ENCODE data around the gene SPATS2. TPM values are rescaled to one million over a fixed set of nuclear protein-coding genes. Genes with fewer than 3 reads are reported as not detected.
A peak's percentile ranks its signal among the peaks of the same experiment; 100 is the strongest.

Gene SPATS2
- total RNA-seq, 1 experiment from 2014 or later, result 57.0 TPM

GRCh38 chr12:49563951-49564685, 196.9 kb downstream of the SPATS2 start:
- in situ Hi-C loops (cut with HindIII; ENCODE audit: low pct_unique_long_range_greater_than_20kb, low sequenced_read_pairs), result no loop called here

DNA sequence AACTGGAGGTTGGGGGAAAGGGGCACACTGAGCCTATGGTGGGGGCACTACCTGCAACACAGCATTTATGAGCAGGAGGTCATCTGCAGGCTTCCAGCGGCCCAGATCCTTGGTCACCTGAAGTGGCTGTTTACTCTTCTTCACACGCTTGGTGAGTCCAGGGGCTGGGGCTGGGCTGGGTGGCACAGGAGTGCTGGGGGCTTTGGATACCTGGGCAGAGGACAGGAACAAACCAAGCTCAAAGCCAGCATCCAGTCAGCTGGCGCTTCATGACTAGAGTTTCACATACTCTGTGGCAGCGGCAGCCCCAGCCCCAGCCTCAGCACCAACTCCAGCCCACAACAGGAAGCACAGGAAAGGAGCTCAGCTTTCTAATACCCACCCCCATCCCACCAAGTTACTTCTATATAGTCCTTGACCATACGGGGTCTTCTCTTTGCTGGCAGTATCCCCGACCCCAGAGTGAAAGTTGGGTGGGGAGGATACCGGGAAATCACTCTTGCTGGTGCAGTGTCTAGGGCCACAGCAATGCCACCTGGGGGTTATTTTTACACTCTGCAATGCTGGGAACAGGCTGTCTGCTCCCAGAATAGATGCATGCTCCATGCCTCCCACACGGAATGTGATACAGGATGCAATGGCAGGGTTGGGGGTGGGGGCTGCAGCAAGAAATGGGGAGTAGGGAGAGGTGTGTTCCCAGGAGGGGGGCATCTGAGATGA, 197.6 kb downstream of the SPATS2 start:
- DNase-seq (ENCODE audit: low read depth, low spot score), result no peak
- in situ Hi-C loops (cut with HindIII; ENCODE audit: low pct_unique_long_range_greater_than_20kb, low sequenced_read_pairs), result no loop called here

More at GRCh38 chr12:49563951-49564685, 196.9 kb downstream of the SPATS2 start:
- no peak for DNase-seq (ENCODE audit: low read depth, low spot score)

DNA sequence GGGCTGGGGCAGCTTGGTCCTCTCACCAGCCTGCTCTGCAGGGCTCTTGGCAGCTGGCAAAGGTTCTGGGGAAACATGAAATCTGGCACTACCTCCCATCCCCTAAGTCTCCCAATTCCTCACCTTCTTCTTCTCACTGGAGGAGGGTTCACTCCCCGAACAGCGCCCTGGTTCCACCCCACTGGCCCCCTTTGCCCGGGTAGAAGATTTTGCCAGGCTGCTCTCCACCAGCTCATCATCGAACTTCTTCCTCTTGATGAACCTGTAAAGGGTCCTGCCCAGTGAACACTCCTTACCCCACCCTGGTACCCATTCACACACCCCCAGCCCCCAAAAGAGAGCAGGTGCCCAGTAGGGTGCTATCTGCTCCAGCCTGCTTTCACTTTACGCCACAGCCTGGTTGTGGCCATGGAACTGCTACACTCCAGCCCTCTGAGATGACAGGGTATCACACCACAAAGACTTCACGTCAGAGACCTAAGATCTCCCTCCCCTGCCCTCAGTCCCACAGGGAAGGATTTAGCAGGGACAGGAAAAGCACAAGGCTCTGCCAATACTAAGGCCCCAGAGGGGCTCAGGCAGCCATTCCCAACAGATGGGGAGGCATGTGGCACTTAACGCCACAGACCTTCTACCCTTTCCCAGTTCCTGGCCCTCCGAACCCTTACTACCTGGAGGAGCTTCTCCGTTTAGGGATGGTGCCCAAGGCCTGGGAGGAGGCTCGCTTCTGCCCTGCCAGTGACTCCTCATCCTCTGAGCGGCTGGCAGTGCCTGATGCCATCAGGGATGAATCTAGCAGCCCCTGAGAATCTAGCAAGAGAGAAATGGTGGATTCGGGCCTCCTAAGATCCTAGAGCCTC, 198.4 kb downstream of the SPATS2 start:
- no peak for DNase-seq (ENCODE audit: low read depth, low spot score)

DNA sequence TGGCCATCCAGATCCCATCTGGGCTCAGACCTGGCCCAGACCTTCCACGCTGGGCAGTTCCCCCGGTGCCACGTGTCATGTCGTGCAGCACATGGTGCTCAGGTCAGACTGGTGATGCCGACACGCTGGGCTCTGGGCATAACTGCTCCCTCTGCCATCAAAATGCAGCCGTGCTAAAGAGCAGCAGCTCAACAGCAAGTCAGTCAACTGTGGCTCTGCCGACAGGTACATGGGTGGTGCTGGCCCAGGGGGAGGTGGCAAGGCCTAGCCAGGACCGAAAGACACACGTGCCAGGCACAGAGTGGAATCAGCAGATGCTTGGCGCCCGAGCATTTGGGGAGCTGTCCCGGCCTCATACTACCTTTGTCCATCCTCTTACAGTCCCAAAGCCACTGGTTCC, 199.1 kb downstream of the SPATS2 start:
- DNase-seq (ENCODE audit: low read depth, low spot score), result no peak
- in situ Hi-C loops (cut with HindIII; ENCODE audit: low pct_unique_long_range_greater_than_20kb, low sequenced_read_pairs), result no loop called here

More for the DNA sequence above, 198.4 kb downstream of the SPATS2 start:
- in situ Hi-C loops (cut with HindIII; ENCODE audit: low pct_unique_long_range_greater_than_20kb, low sequenced_read_pairs), result no loop called here

- in situ Hi-C loops (cut with HindIII; ENCODE audit: low pct_unique_long_range_greater_than_20kb, low sequenced_read_pairs), result no loop called here
- no peak for DNase-seq (ENCODE audit: low read depth, low spot score)
Observed at GRCh38 chr12:49567302-49567610, 200.0 kb downstream of the SPATS2 start.

- in situ Hi-C loops (cut with HindIII; ENCODE audit: low pct_unique_long_range_greater_than_20kb, low sequenced_read_pairs), result no loop called here
- DNase-seq (ENCODE audit: low read depth, low spot score), result peak; percentile 91
Observed at GRCh38 chr12:49567611-49568441, 200.6 kb downstream of the SPATS2 start, which contains the start of gene MCRS1. Gene MCRS1 (minus strand): TSS chr12:49568142. CDS start chr12:49566731, 1,411 bp downstream.

GRCh38 chr12:49568442-49569162, 201.3 kb downstream of the SPATS2 start:
- DNase-seq (ENCODE audit: low read depth, low spot score), result peak; percentile 51
- in situ Hi-C loops (cut with HindIII; ENCODE audit: low pct_unique_long_range_greater_than_20kb, low sequenced_read_pairs), result no loop called here

Small RNA genes lying within 50 kb of the gene (small RNA-seq; reads per million reads assigned to genes)
- gene AC125611.1, result 0 to 0.10 reads per million in 2 experiments

Other genes with a start within 250 kb of the SPATS2 start
- gene TUBA1B, start 236.1 kb upstream of the SPATS2 start, total RNA-seq (2014; rRNA removed; shearing (Covaris generic)), result 1,958 and 1,976 TPM in 2 replicates
- 147 and 170 TPM in 2 replicates for gene TUBA1A, start 178.4 kb upstream of the SPATS2 start, total RNA-seq (2014; rRNA removed; shearing (Covaris generic))
- gene TUBA1C, start 102.4 kb upstream of the SPATS2 start, total RNA-seq (2014; rRNA removed; shearing (Covaris generic)), result 315 and 342 TPM in 2 replicates
- gene PRPH, start 72.3 kb upstream of the SPATS2 start, total RNA-seq (2014; rRNA removed; shearing (Covaris generic)), result not detected in 2 replicates
- 17.9 and 28.6 TPM in 2 replicates for gene TROAP, start 44.2 kb upstream of the SPATS2 start, total RNA-seq (2014; rRNA removed; shearing (Covaris generic))
- gene C1QL4, start 30.3 kb upstream of the SPATS2 start, total RNA-seq (2014; rRNA removed; shearing (Covaris generic)), result 3.5 and 3.6 TPM in 2 replicates
- gene DNAJC22, start 20.6 kb upstream of the SPATS2 start, total RNA-seq (2014; rRNA removed; shearing (Covaris generic)), result 11.9 and 13.2 TPM in 2 replicates
- gene KCNH3, start 171.6 kb downstream of the SPATS2 start, total RNA-seq (2014; rRNA removed; shearing (Covaris generic)), result 0.66 and 0.90 TPM in 2 replicates
- 42.5 and 45.2 TPM in 2 replicates for gene MCRS1, start 200.7 kb downstream of the SPATS2 start, total RNA-seq (2014; rRNA removed; shearing (Covaris generic))
- gene FAM186B, start 238.2 kb downstream of the SPATS2 start, total RNA-seq (2014; rRNA removed; shearing (Covaris generic)), result 0.75 and 0.95 TPM in 2 replicates